Measurements from ENCODE around the gene B4GALNT4. TPM values are rescaled to one million over a fixed set of nuclear protein-coding genes. Genes with fewer than 3 reads are reported as not detected.

B4GALNT4 gene
- total and polyA plus RNA-seq, 2 of the 13 experiments (the other 11 are each of a cell fraction or from before 2014, with no cell fraction given) = 30.5 to 50.1 TPM

DNA sequence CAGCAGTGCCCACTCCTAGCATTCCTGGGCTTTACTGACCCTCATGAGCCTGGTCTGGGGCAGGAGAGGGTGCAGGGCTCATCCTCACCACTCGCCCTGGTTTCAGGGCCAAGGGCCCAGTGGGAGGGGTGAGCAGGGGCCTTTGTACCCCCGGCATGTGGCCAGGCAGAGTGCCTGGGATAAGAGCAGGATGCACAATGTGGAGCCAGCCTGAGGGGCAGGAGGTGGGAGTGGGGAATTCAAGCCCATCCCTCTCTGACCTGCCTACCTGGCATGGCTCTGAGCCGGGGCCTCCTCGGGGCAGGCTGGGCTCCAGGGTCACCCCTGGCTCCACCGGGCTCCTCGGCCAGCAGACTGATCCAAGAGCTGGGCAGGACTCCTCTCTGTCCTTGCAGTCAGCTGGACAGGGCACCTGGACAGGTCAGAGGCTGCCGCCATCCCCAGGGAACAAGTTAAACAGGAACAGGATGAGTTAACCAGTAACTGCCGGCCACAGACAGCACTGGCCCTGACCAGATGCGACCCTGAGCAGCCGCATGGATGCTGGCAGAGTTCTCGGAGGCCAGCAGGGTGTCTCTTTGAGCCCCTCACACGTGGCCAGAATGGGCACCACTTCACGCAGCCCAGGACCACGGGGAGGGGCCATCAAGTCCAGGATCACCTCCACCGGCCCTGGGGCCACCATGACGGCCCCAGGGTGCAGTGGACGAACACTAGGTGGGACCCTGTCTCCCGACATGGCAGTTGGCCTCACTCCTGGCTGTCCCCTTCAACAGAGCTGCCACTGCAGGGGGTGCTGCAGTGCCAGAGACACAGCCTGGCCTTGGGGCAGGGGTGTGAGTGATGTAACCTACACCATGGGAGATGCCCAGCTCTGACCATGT, 40.5 kb downstream of the B4GALNT4 start (continued):
- TF ChIP-seq MAFG (CRISPR knock-in tag; IDR thresholded peaks at IDR 0.05) (no peak), ZNF367 (CRISPR knock-in tag; IDR thresholded peaks at IDR 0.05; ENCODE audit: borderline replicate concordance) (no peak), NFE2L2 (IDR thresholded peaks at IDR 0.05; ENCODE audit: low read length) (no peak), ATF1 (CRISPR knock-in tag; IDR thresholded peaks at IDR 0.05) (no peak), ZNF678 (CRISPR knock-in tag; IDR thresholded peaks at IDR 0.05) (no peak), ZNF75D (CRISPR knock-in tag; IDR thresholded peaks at IDR 0.05; ENCODE audit: borderline replicate concordance) (no peak), ETV6 (CRISPR knock-in tag; conservative IDR thresholded peaks at IDR 0.05) (no peak), SETDB1 (CRISPR knock-in tag; IDR thresholded peaks at IDR 0.05; ENCODE audit: borderline replicate concordance) (no peak), ZNF33B (CRISPR knock-in tag; IDR thresholded peaks at IDR 0.05) (no peak), HCFC1 (IDR thresholded peaks at IDR 0.05; ENCODE audit: low read depth, low read length) (no peak), SRSF4 (IDR thresholded peaks at IDR 0.05; ENCODE audit: low read depth, low read length, poor library complexity, severe bottlenecking) (no peak), GMEB1 (CRISPR knock-in tag; IDR thresholded peaks at IDR 0.05; ENCODE audit: borderline replicate concordance) (peak; percentile 27; the same call in 1 of the 2 replicates), KAT7 (CRISPR knock-in tag; IDR thresholded peaks at IDR 0.05; ENCODE audit: borderline replicate concordance) (no peak), SIX4 (CRISPR knock-in tag; IDR thresholded peaks at IDR 0.05) (no peak), PLSCR1 (CRISPR knock-in tag; IDR thresholded peaks at IDR 0.05; ENCODE audit: borderline replicate concordance) (no peak), ZNF788 (CRISPR knock-in tag; IDR thresholded peaks at IDR 0.05; ENCODE audit: borderline replicate concordance) (peak; percentile 81; the same call in 1 of the 2 replicates), JUND (CRISPR knock-in tag; IDR thresholded peaks at IDR 0.05) (no peak), ZBTB37 (CRISPR knock-in tag; IDR thresholded peaks at IDR 0.05) (no peak), ZNF550 (CRISPR knock-in tag; IDR thresholded peaks at IDR 0.05; ENCODE audit: borderline replicate concordance) (no peak), SYNCRIP (IDR thresholded peaks at IDR 0.05; ENCODE audit: insufficient read depth, low read depth, low read length) (no peak), ZBTB39 (CRISPR knock-in tag; IDR thresholded peaks at IDR 0.05) (no peak), ZNF780A (CRISPR knock-in tag; IDR thresholded peaks at IDR 0.05) (no peak), ZNF7 (CRISPR knock-in tag; IDR thresholded peaks at IDR 0.05) (no peak)
- TF ChIP-seq, protein P1, sequence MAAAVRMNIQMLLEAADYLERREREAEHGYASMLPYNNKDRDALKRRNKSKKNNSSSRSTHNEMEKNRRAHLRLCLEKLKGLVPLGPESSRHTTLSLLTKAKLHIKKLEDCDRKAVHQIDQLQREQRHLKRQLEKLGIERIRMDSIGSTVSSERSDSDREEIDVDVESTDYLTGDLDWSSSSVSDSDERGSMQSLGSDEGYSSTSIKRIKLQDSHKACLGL (CRISPR knock-in tag; IDR thresholded peaks at IDR 0.05) = no peak; the same call in 1 of the 2 replicates
